Measurements from ENCODE around the gene ENO4. TPM values are rescaled to one million over a fixed set of nuclear protein-coding genes. Genes with fewer than 3 reads are reported as not detected.

Gene ENO4
- total RNA-seq, 1 experiment from 2014 or later, result not detected

- no peak for DNase-seq (ENCODE audit: low read depth in 1 of 2, low spot score in 2 of 2)
- Histone ChIP-seq H3K9me3 (replicated peaks) (no peaks in the 10 kb centered on the region), H3K4me3 (no peak overlapping the region), H3K27me3 (replicated peaks) (peaks cover 3% of the 10 kb centered on the region; the same call in 1 of the 2 replicates), H3K4me1 (replicated peaks) (no peaks in the 10 kb centered on the region), H3K27ac (no peak overlapping the region), H3K36me3 (no peaks in the 10 kb centered on the region)
Observed at GRCh38 chr10:116817780-116818343, 31.4 kb upstream of the ENO4 start.

DNA sequence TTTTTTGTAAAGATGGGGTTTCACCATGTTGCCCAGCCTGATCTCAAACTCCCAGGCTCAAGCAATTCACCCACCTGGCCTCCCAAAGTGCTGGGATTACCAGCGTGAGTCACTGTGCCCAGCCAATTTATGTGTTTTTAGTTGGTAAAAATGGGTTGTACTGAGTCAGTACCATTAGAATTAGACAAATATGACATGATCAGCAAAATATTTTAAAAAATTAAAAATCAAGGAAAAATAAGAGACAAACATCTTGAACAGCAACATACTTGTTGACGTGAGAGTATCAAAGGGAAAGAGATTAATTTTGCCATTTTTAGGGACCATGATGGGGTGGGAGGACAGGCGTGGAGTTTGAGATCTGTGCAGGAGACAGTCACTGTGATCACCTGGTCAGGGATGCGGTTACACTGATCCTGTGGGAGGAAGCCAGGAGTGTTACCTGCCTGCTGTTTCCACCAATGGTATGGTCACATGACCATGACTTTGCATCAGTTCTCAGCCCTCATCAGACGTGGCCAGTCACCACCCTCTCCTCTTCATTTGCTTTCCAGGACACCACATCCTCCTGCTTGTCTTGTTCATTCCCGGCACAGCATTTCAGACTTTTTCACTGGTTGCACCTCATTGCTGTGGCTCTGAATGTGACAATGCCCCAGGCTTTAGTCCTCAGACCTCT lies 29.2 kb upstream of the ENO4 start:
- no peaks in the 10 kb centered on the region for H3K4me1 ChIP-seq (replicated peaks)
- DNase-seq (ENCODE audit: low read depth in 1 of 2, low spot score in 2 of 2), result no peak
- no peaks in the 10 kb centered on the region for H3K36me3 ChIP-seq
- H3K27ac ChIP-seq, result no peak overlapping the region
- H3K4me3 ChIP-seq, result no peak overlapping the region
- no peaks in the 10 kb centered on the region for H3K9me3 ChIP-seq (replicated peaks)
- 0 out of 2 replicates have a peak, but pooled peaks cover 3% of the 10 kb centered on the region for H3K27me3 ChIP-seq (replicated peaks)

- DNase-seq (ENCODE audit: low read depth in 1 of 2, low spot score in 2 of 2), result no peak
- Histone ChIP-seq H3K27me3 (replicated peaks) (no peaks in the 10 kb centered on the region; the same call in 1 of the 2 replicates), H3K27ac (no peak overlapping the region)
Observed at GRCh38 chr10:116825901-116826300, 23.4 kb upstream of the ENO4 start.

GRCh38 chr10:116826803-116827202 lies 22.5 kb upstream of the ENO4 start:
- Histone ChIP-seq H3K9me3 (replicated peaks) (no peaks in the 10 kb centered on the region), H3K27me3 (replicated peaks) (no peaks in the 10 kb centered on the region; the same call in 1 of the 2 replicates), H3K4me1 (replicated peaks) (no peaks in the 10 kb centered on the region), H3K27ac (no peak overlapping the region), H3K4me3 (no peak overlapping the region), H3K36me3 (no peaks in the 10 kb centered on the region)
- DNase-seq (ENCODE audit: low read depth in 1 of 2, low spot score in 2 of 2), result no peak

More at GRCh38 chr10:116825901-116826300, 23.4 kb upstream of the ENO4 start:
- H3K4me1 ChIP-seq (replicated peaks), result no peaks in the 10 kb centered on the region
- H3K4me3 ChIP-seq, result no peak overlapping the region
- no peaks in the 10 kb centered on the region for H3K36me3 ChIP-seq
- no peaks in the 10 kb centered on the region for H3K9me3 ChIP-seq (replicated peaks)

DNA sequence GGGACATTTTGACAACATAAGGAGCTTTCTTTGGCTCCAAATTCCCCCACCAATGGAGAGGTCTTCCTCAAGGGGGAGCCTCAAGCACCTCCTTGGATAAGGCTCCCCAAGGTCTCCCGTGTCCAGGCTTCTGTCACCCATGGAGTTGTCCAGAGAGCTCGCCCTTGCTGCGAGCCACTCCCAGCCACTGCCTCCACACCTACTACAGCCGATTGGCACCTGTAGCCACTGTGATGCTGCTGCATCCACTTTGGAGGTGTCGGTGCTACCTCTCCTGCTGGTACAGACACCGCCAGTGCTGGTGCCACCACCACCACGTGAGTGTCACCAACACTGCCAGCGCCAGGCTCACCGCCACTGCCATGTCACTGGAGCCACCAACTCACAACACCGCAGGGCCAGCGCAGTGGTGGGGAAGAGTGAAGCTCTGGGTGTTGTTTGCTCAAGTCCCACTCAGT lies 22.1 kb upstream of the ENO4 start:
- no peak overlapping the region for H3K27ac ChIP-seq
- no peaks in the 10 kb centered on the region; the same call in 1 of the 2 replicates for H3K27me3 ChIP-seq (replicated peaks)
- no peak overlapping the region for H3K4me3 ChIP-seq
- H3K36me3 ChIP-seq, result no peaks in the 10 kb centered on the region
- H3K9me3 ChIP-seq (replicated peaks), result no peaks in the 10 kb centered on the region
- DNase-seq (ENCODE audit: low read depth in 1 of 2, low spot score in 2 of 2), result no peak
- H3K4me1 ChIP-seq (replicated peaks), result no peaks in the 10 kb centered on the region

DNA sequence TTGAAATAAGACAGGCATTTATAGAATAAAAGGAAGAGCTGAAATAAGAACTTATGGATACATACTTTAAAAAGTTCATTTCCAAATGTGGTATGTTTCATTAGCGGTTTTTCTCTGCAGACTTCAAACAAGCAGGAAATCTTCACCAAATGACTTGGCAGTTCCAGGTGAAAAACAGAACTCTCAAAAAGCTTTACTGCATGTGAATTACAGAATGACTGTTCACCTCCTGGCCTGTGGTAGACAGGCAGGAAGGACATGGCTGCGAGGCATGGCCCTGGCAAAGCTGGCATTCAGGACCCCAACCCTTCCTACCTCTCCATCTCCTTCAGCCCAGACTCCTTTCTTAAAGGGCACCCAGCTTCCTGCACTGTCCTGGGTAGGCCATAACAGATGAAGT lies 21.2 kb upstream of the ENO4 start:
- H3K4me3 ChIP-seq, result no peak overlapping the region
- DNase-seq (ENCODE audit: low read depth in 1 of 2, low spot score in 2 of 2), result no peak

GRCh38 chr10:116829711-116830110 lies 19.6 kb upstream of the ENO4 start:
- H3K36me3 ChIP-seq, result no peaks in the 10 kb centered on the region
- H3K27ac ChIP-seq, result no peak overlapping the region
- peaks cover 6% of the 10 kb centered on the region; the same call in 1 of the 2 replicates for H3K27me3 ChIP-seq (replicated peaks)
- H3K4me1 ChIP-seq (replicated peaks), result no peaks in the 10 kb centered on the region
- DNase-seq (ENCODE audit: low read depth in 1 of 2, low spot score in 2 of 2), result no peak
- H3K9me3 ChIP-seq (replicated peaks), result no peaks in the 10 kb centered on the region
- H3K4me3 ChIP-seq, result no peak overlapping the region

More for the DNA sequence above, 21.2 kb upstream of the ENO4 start:
- H3K27ac ChIP-seq, result no peak overlapping the region
- H3K27me3 ChIP-seq (replicated peaks), result no peaks in the 10 kb centered on the region; the same call in 1 of the 2 replicates
- H3K9me3 ChIP-seq (replicated peaks), result no peaks in the 10 kb centered on the region
- H3K4me1 ChIP-seq (replicated peaks), result no peaks in the 10 kb centered on the region
- no peaks in the 10 kb centered on the region for H3K36me3 ChIP-seq

DNA sequence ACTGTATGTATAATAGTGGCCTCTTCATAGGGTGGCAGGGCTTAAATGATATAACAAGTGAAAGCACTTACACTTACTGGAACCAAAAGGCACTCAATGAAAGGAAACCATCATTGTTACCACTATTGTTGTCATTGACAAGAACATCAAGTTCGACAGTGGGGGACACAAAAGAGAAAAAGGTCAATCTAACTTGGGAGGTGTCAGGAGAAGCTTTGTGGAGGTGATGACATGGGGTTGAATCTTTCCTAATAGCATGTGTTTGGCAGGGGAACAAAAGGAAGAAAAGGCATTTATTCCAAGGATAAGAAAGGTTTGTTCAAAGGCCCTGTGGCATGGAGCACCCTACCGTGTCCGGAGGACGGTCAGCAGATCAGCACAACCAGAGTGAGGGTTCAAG lies 18.2 kb upstream of the ENO4 start:
- peaks cover 6% of the 10 kb centered on the region; the same call in 1 of the 2 replicates for H3K27me3 ChIP-seq (replicated peaks)
- no peaks in the 10 kb centered on the region for H3K4me1 ChIP-seq (replicated peaks)
- no peak overlapping the region for H3K27ac ChIP-seq
- no peak overlapping the region for H3K4me3 ChIP-seq
- no peaks in the 10 kb centered on the region for H3K9me3 ChIP-seq (replicated peaks)
- DNase-seq (ENCODE audit: low read depth in 1 of 2, low spot score in 2 of 2), result no peak
- H3K36me3 ChIP-seq, result no peaks in the 10 kb centered on the region

DNA sequence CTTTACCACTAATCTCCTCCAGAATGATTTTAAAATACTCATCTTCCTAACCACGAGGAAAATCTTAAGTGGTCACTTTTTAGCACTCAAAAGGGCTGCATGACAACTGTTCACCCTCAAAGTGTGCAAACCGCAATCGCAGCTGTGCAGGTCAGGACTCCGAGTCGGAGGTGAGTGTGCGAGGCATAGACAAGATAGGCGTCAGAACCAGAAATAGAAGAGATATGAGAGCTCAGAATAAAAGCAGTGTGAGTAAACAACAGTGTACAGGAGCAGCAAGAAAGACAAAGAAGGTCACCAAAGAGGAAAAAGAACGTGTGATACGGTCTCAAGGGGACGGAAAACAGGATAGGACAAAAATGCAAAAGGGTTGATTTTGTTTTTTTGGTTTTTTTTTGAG lies 17.5 kb upstream of the ENO4 start:
- DNase-seq (ENCODE audit: low read depth in 1 of 2, low spot score in 2 of 2), result no peak
- Histone ChIP-seq H3K4me1 (replicated peaks) (no peaks in the 10 kb centered on the region), H3K9me3 (replicated peaks) (no peaks in the 10 kb centered on the region), H3K36me3 (no peaks in the 10 kb centered on the region), H3K4me3 (no peak overlapping the region), H3K27ac (no peak overlapping the region), H3K27me3 (replicated peaks) (peaks cover 6% of the 10 kb centered on the region; the same call in 1 of the 2 replicates)

- Histone ChIP-seq H3K27ac (no peak overlapping the region), H3K9me3 (replicated peaks) (no peaks in the 10 kb centered on the region), H3K4me1 (replicated peaks) (no peaks in the 10 kb centered on the region), H3K36me3 (no peaks in the 10 kb centered on the region), H3K4me3 (no peak overlapping the region), H3K27me3 (replicated peaks) (peaks cover 16% of the 10 kb centered on the region)
- DNase-seq (ENCODE audit: low read depth in 1 of 2, low spot score in 2 of 2), result no peak
Observed at GRCh38 chr10:116833986-116834985, 15.0 kb upstream of the ENO4 start.

GRCh38 chr10:116835658-116836057 lies 13.6 kb upstream of the ENO4 start:
- Histone ChIP-seq H3K4me3 (no peak overlapping the region), H3K27me3 (replicated peaks) (peaks cover 21% of the 10 kb centered on the region), H3K27ac (no peak overlapping the region), H3K4me1 (replicated peaks) (no peaks in the 10 kb centered on the region), H3K36me3 (no peaks in the 10 kb centered on the region), H3K9me3 (replicated peaks) (no peaks in the 10 kb centered on the region)
- no peak for DNase-seq (ENCODE audit: low read depth in 1 of 2, low spot score in 2 of 2)

GRCh38 chr10:116836083-116836482 lies 13.2 kb upstream of the ENO4 start:
- Histone ChIP-seq H3K9me3 (replicated peaks) (no peaks in the 10 kb centered on the region), H3K4me3 (no peak overlapping the region), H3K4me1 (replicated peaks) (no peaks in the 10 kb centered on the region), H3K36me3 (no peaks in the 10 kb centered on the region), H3K27ac (no peak overlapping the region), H3K27me3 (replicated peaks) (peaks cover 21% of the 10 kb centered on the region)
- DNase-seq (ENCODE audit: low read depth in 1 of 2, low spot score in 2 of 2), result no peak

DNA sequence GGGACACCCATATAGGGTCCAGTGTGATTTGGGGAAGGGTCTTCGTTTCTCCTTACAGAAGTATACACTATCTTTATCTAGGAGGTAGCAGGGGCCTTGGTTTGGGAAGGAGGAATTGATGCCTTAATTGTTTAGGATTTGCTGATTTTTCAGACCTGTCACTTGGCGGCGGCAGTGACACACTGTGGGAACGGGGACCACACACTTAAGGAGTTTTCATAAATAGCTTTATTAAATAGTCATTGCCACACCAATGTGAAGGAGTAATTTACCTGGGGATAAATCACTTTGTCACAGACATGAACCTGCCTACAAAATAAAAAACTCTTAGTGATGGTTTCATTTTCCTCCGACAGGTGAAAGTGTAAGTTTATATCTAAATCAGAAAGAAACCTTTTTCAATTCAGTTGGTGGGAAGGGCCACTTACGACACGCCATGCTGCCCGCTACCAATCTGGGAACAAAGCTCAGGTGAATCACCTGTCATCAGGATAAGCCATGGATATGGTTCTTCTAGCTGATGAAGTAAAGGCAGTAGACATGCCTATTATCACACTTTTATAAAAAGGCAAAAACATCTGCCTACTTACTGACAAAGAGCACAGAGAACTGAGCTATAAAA lies 12.3 kb upstream of the ENO4 start:
- no peak overlapping the region for H3K27ac ChIP-seq
- no peak overlapping the region for H3K4me3 ChIP-seq
- no peak for DNase-seq (ENCODE audit: low read depth in 1 of 2, low spot score in 2 of 2)
- no peaks in the 10 kb centered on the region for H3K36me3 ChIP-seq
- H3K4me1 ChIP-seq (replicated peaks), result no peaks in the 10 kb centered on the region
- no peaks in the 10 kb centered on the region for H3K9me3 ChIP-seq (replicated peaks)
- H3K27me3 ChIP-seq (replicated peaks), result peaks cover 21% of the 10 kb centered on the region
